NCI-H524 treated with DMSO at 0.1 percent for 48 hours (cell line): Measurements from ENCODE around the gene INSR.
"Not testable (repeated sequence)": the region's sequence is repeated elsewhere in the genome, so short reads cannot be mapped to it uniquely, and the experiment has no call there.

Source experiments
- DNase-seq: peaks from one replicate; lab custom pipeline; 2025; lab: John Stamatoyannopoulos, UW

Gene INSR

GRCh38 chr19:7293762-7294557, at the start of gene INSR:
INSR (minus strand) TSS chr19:7294414; CDS start chr19:7293891, 523 bp downstream.
- DNase-seq = peak; percentile 58

GRCh38 chr19:7342143-7342542, 47.9 kb upstream of the INSR start:
- no peak for DNase-seq

GRCh38 chr19:7340959-7341837, 47.0 kb upstream of the INSR start:
- DNase-seq = no peak

GRCh38 chr19:7337380-7338194, 43.4 kb upstream of the INSR start:
- DNase-seq = no peak

GRCh38 chr19:7336321-7336973, 42.2 kb upstream of the INSR start:
- DNase-seq = no peak

- DNase-seq = no peak
Observed at GRCh38 chr19:7333198-7334118, 39.2 kb upstream of the INSR start.

- no peak for DNase-seq
Observed at GRCh38 chr19:7331446-7331845, 37.2 kb upstream of the INSR start.

GRCh38 chr19:7328647-7329046, 34.4 kb upstream of the INSR start:
- no peak for DNase-seq

GRCh38 chr19:7327802-7328201, 33.6 kb upstream of the INSR start:
- DNase-seq = no peak

GRCh38 chr19:7326105-7326877, 32.1 kb upstream of the INSR start:
- DNase-seq = no peak

GRCh38 chr19:7318176-7318575, 24.0 kb upstream of the INSR start:
- no peak for DNase-seq

- DNase-seq = no peak
Observed at GRCh38 chr19:7312816-7313215, 18.6 kb upstream of the INSR start.

- no peak for DNase-seq
Observed at GRCh38 chr19:7311911-7312310, 17.7 kb upstream of the INSR start.

GRCh38 chr19:7308327-7308726, 14.1 kb upstream of the INSR start:
- not testable (repeated sequence) for DNase-seq

GRCh38 chr19:7307590-7308218, 13.5 kb upstream of the INSR start:
- DNase-seq = no peak

- no peak for DNase-seq
Observed at GRCh38 chr19:7304200-7304599, 10.0 kb upstream of the INSR start.

- DNase-seq = no peak
Observed at GRCh38 chr19:7303470-7303869, 9.3 kb upstream of the INSR start.

- no peak for DNase-seq
Observed at GRCh38 chr19:7301525-7301924, 7.3 kb upstream of the INSR start.

GRCh38 chr19:7297742-7298141, 3.5 kb upstream of the INSR start:
- DNase-seq = no peak
